SKM-1 (cell line): ENCODE results near the gene AKNAD1.
"Not testable (repeated sequence)": the region's sequence is repeated elsewhere in the genome, so short reads cannot be mapped to it uniquely, and the experiment has no call there.

ENCODE experiments used
- DNase-seq: peaks from one replicate; lab custom pipeline; 2025; ENCODE audit not compliant: unreplicated experiment; lab: John Stamatoyannopoulos, UW

Gene AKNAD1

DNA sequence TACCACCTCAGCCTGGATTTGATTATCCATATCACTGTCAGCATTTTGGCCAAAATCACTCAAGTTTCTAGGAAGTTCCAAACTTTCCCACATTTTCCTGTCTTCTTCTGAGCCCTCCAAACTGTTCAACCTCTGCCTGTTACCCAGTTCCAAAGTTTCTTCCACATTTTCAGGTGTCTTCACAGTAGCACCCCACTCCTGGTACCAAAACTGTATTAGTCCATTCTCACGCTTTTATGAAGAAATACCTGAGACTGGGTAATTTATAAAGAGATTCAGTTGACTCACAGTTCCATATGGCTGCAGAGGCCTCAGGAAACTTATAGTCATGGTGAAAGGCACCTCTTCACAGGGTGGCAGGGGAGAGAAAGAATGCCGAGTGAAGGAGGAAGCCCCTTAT is 71.0 kb downstream of the AKNAD1 start:
- no peak for DNase-seq

DNA sequence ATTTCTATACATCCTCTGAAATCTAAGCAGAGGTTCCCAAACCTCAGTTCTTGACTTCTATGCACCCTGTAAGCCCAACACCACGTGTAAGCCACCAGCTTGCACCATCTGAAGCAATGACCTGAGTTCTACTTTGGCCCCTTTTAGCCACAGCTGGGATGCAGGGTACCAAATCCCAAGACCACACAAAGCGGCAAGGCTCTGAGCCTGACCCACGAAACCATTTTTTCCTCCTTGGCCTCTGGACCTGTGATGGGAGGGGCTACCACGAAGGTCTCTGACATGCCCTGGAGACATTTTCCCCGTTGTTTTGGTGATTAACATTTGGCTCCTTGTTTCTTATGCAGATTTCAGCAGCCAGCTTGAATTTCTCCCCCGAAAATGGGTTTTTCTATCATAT is 71.6 kb downstream of the AKNAD1 start:
- DNase-seq: no peak

GRCh38 chr1:108781575-108781944 is 75.3 kb downstream of the AKNAD1 start:
- DNase-seq: not testable (repeated sequence)

- no peak for DNase-seq
These were observed 75.8 kb downstream of the AKNAD1 start for GRCh38 chr1:108780937-108781574.

GRCh38 chr1:108779455-108779854 is 77.4 kb downstream of the AKNAD1 start:
- no peak for DNase-seq

- DNase-seq: no peak
These were observed 79.1 kb downstream of the AKNAD1 start for GRCh38 chr1:108777839-108778238.

GRCh38 chr1:108767708-108768107 is 89.2 kb downstream of the AKNAD1 start:
- no peak for DNase-seq

- no peak for DNase-seq
These were observed 89.8 kb downstream of the AKNAD1 start for GRCh38 chr1:108767115-108767514.
